ENCODE measurements around the gene C19orf33.

The C19orf33 gene

GRCh38 chr19:38280030-38280921 is 23.8 kb upstream of the C19orf33 start:
- no peak for DNase-seq (ENCODE audit: low read depth)

- DNase-seq (ENCODE audit: low read depth), result no peak
Measured at GRCh38 chr19:38281811-38282566, 22.1 kb upstream of the C19orf33 start.

GRCh38 chr19:38283271-38283670 is 20.8 kb upstream of the C19orf33 start:
- DNase-seq (ENCODE audit: low read depth), result no peak

GRCh38 chr19:38284422-38284821 is 19.6 kb upstream of the C19orf33 start:
- DNase-seq (ENCODE audit: low read depth), result no peak

- DNase-seq (ENCODE audit: low read depth), result peak; percentile 81
Measured at GRCh38 chr19:38285567-38285966, 18.5 kb upstream of the C19orf33 start.

- DNase-seq (ENCODE audit: low read depth), result no peak
Measured at GRCh38 chr19:38287604-38288003, 16.4 kb upstream of the C19orf33 start.

DNA sequence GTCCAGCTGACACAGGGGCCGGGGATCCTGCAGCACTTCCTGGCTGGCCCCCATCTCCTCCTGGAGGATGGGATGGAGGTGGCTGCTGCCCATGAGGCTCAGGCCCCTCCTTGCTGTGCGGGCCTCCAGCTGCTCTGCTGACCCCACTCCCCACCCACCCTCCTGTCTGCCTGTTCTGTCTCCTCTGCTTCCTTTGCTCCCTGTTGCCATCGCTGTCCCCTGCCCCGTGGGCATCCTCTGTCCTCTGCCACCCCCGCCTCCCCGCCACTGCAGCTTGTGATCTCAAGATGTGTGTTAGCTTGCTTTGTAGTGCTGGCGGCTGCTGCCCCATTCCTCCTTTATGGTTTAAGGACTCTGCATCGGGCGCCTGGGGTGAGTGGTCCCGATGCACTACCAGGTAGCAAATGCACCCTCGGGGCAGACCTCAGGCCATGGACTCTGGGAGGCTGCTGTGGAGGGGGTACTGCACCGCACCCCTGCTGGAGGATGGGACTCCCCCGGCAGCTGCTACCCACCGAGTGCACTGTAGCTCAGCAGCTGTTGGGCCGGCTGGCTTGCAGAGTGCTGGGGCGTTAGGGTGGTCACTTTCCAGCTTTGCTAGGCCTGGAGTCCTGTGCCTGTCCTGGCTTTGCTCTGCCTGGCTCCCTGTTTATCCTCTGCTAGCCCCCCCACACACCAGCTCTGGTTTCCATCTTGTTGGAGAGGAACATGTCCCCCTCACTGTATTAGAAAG is 15.8 kb upstream of the C19orf33 start:
- DNase-seq (ENCODE audit: low read depth), result no peak

- no peak for DNase-seq (ENCODE audit: low read depth)
Measured at GRCh38 chr19:38289955-38290354, 14.1 kb upstream of the C19orf33 start.

GRCh38 chr19:38290631-38291147 is 13.4 kb upstream of the C19orf33 start:
- peak; percentile 79 for DNase-seq (ENCODE audit: low read depth)

DNA sequence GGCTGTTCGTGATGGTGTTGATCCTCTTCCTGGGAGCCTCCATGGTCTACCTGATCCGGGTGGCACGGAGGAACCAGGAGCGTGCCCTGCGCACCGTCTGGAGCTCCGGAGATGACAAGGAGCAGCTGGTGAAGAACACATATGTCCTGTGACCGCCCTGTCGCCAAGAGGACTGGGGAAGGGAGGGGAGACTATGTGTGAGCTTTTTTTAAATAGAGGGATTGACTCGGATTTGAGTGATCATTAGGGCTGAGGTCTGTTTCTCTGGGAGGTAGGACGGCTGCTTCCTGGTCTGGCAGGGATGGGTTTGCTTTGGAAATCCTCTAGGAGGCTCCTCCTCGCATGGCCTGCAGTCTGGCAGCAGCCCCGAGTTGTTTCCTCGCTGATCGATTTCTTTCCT is 12.2 kb upstream of the C19orf33 start:
- DNase-seq (ENCODE audit: low read depth), result no peak

GRCh38 chr19:38293281-38293680 is 10.8 kb upstream of the C19orf33 start:
- no peak for DNase-seq (ENCODE audit: low read depth)

DNA sequence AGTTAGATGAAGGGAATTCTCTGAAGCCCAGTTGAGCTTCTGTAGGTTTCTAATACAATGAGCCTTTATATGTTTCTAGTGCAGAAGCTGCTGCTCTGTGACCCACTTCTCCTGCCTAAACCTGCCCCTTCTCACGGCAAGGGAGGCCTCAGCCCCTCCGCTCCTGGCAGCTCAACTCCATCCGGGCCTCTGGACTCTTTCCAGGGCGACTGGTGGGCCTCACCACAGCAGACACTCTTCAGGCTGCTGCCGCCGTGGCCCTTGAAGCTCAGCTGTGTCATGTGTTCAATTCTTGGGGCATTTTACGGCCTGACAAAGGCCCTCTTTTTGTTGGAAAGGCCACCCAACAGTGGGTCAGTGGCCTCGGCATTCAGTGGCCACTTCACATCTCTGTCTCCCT is 10.0 kb upstream of the C19orf33 start:
- DNase-seq (ENCODE audit: low read depth), result no peak

DNA sequence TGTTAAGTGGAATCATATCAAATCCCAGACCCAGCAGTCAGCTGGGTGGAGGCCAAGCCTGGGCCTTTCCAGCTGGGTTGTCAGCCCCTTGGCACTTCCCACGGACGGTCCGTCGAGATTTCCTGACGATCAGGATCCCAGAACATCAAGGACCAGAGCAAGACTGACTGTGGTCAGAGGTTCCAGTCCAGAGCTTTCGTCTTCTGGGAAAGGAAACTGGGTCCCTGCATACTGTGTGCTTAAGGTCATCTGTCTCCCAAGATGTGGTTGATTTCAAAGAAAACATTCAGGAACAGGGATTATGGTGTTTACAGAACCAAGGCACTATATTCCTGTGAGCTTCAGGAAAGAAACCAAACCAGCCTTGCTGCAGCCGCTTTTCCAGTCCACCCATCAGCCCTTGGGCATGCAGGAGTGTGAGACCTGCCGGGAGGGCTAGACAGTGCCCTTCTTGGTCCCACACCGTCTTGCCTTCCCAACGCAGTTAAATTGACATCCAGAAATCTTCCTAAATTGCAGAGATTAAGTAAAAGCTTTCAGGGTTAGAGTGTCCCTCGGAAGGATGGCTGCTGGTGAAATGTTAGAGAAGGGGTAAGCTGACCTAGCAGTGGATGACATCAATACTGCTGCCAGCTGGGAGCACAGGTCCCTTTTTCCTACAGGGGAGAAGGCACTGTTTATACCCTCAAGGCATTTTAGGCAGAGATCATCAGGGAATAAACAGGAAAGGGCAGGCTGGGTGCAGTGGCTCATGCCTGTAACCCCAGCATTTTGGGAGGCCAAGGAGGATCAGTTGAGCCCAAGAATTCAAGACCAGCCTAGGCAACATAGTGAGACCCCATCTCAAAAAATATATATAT is 5.0 kb upstream of the C19orf33 start:
- DNase-seq (ENCODE audit: low read depth), result no peak

- DNase-seq (ENCODE audit: low read depth), result no peak
Measured at GRCh38 chr19:38304352-38304865, 358 bp downstream of the C19orf33 start.

DNA sequence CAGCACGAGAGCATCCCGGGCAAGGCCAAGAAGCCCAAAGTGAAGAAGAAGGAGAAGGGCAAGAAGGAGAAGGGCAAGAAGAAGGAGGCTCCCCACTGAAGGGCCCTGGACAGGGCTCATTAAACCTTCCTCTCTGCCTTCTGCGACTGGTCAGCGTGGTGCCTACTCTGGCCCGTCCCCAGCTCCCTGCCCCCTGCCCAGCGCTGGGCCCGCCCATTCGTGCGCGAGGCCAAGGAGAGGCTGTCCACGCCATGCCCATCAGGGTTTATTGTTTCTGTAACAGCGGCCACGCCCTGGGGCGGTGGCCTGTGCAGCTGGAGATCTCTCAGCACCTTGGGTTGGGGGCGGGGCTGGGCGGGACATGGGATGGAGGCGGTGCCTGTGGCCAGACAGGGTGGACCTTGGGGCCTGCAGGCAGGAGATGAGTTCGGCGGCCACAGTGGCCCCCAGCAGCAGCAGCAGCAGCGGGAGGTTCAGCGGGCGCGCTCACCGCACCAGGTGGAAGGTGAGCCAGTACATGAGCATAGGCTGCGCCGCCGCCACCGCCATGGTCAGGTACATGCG is 897 bp downstream of the C19orf33 start:
- DNase-seq (ENCODE audit: low read depth), result no peak

DNA sequence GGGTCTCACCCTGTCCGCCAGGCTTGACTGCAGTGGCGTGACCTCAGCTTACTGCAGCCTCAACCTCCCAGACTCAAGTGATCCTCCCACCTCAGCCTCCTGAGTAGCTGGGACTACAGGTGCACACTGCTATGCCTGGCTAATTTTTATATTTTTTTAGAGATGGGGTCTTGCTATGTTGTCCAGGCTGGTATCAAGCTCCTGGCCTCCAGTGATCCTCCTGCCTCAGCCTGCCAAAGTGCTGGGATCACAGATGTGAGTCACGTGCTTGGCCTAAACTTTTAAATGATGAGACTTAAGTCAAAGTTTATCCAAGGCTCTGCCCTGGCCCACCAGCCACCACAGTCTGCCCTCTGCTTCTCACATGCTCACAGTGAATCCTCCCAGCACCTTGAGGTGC is 2.2 kb downstream of the C19orf33 start:
- DNase-seq (ENCODE audit: low read depth), result no peak

GRCh38 chr19:38307076-38307475 is 3.0 kb downstream of the C19orf33 start:
- DNase-seq (ENCODE audit: low read depth), result no peak

- DNase-seq (ENCODE audit: low read depth), result no peak
Measured at GRCh38 chr19:38307597-38307996, 3.5 kb downstream of the C19orf33 start.

DNA sequence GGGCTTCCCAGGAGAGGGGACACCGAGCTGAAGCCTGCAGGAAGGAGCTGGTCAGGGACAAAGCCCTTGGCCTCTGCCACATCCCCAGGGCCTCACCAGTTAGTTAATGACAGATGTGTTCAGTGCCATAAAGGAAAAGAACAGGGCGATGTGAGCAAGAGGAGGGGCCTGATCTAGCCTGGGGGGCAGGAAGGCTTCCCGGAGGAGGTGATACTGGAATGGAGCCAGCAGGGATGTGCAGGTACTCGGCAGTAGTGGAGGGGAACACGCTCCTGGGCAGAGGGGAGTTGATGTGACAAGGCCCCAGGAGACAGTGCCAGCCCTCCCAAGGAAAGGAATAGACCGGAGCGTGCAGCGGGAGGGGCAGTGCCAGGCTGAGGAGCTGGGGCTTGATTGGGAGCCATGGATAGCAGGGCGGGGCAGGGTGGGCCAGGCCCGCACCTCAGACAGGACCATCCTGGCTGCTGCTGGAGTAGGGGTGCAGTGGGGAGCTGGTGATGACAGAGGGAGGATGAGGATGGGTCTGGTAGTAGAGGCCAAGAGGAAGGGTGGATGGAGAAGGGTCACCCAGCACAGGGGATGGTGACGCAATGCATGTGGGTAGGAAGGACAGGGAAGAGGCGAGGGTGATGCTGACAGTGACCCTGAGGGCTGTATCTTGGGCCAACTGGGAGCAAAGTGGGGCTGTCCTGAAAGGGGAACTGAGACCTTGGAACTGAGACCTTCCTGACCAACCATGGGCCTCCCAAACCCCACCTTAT is 4.1 kb downstream of the C19orf33 start:
- no peak for DNase-seq (ENCODE audit: low read depth)

Data from fibroblast of gingiva (primary cell).